Right lobe of liver (tissue), 6 donors: ENCODE measurements around the gene INVS. TPM values are rescaled to one million over a fixed set of nuclear protein-coding genes. Genes with fewer than 3 reads are reported as not detected.
"Not testable (repeated sequence)": the region's sequence is repeated elsewhere in the genome, so short reads cannot be mapped to it uniquely, and the experiment has no call there.

ENCODE experiments used
- ATAC-seq, 4 donors: fragments of 200-7000 bp; cut with Tn5 transposase; one replicate each; pipeline ENCODE4 v1.9.1; 2020; ENCODE audit warnings: mild to moderate bottlenecking in 4 of 4, moderate library complexity in 4 of 4
- DNase-seq, 3 donors: peaks; one replicate each; pipeline ENCODE4 v3.0.0-alpha.2; 2020
- H3K27ac ChIP-seq, 3 donors: fragments of 200-600 bp; one replicate each; pipeline ENCODE4 v1.8.0; 2022
- H3K27me3 ChIP-seq, 2 donors: fragments of 200-600 bp; one replicate each; pipeline ENCODE4 v1.8.0; 2022
- H3K36me3 ChIP-seq, 4 donors: fragments of 200-600 bp; sonication (generic) in 1 of 4; one replicate each; pipeline versions ENCODE4 v1.5.1 to v1.8.0; 2017 to 2022; ENCODE audit warnings: control low read depth in 1 of 4
- H3K4me1 ChIP-seq, 4 donors: fragments of 200-600 bp; sonication (generic) in 1 of 4; one replicate each; pipeline versions ENCODE4 v1.5.1 to v1.8.0; 2017 to 2022; ENCODE audit warnings: control low read depth in 1 of 4
- H3K4me3 ChIP-seq, 3 donors: fragments of 200-600 bp; one replicate each; pipeline ENCODE4 v1.8.0; 2022
- H3K9me3 ChIP-seq, 4 donors: fragments of 200-600 bp; sonication (generic) in 1 of 4; one replicate each; pipeline versions ENCODE4 v1.5.1 to v1.8.0; 2017 to 2022; ENCODE audit warnings: control low read depth in 1 of 4
- POLR2A ChIP-seq: fragments of 450-650 bp; IDR thresholded peaks from one replicate; pipeline ENCODE4 v1.6.1; 2017; ENCODE audit warnings: antibody characterized with exemption, mild to moderate bottlenecking
- WGBS: methylation state at CpG from one replicate; pipeline ENCODE4 v1.1.6; 2018; ENCODE audit warnings: low coverage, low lambda C conversion rate; ENCODE audit not compliant: insufficient coverage; ENCODE audit errors: missing lambda C conversion rate; 5-methylcytosine and 5-hydroxymethylcytosine counted together
- intact Hi-C, 2 donors: fragments of 100-400 bp; cut with DNase I; formaldehyde crosslinking; loops; one replicate each; pipeline versions ENCODE4 v1.11.2 to v1.14.1; 2022
- total RNA-seq, 6 experiments: library from RNA; depleted of rRNA in 2 of 6; stranded (reverse); fragments of >200 nt in 2 of 6; fragmentation: NEBNext Ultra II Directional in 3 of 6; extraction: Animal tissue kit (Norgen Biotek cat#: 25700) in 3 of 6; gene quantifications; one replicate each; pipeline versions ENCODE4 v1.1.0 to v1.2.4, GENCODE V29; 2016 to 2023
- TF ChIP-seq, protein P1 (sequence below), 4 donors: fragments of 200-600 bp in 3 of 4; fragments of 450-650 bp in 1 of 4; IDR thresholded peaks; one replicate each; pipeline versions ENCODE4 v1.5.1 to v1.8.0; 2016 to 2022; ENCODE audit warnings: antibody characterized with exemption in 4 of 4, mild to moderate bottlenecking in 2 of 4
- donor health status: DM: no; HTN: yes; CAD: no.
- donor health status: DM: no; HTN: no; CAD: no.
- donor health status: DM: no; HTN: no; CAD: no.
- donor health status: DM: no; HTN: yes; CAD: no.
- donor health status: DM: no; HTN: yes; CAD: no.

INVS gene
- total RNA-seq, 6 experiments from 2014 or later = 10.6 to 23.2 (median 16.8) TPM

- 37% methylated on average over 3 of the region's 3 CpGs for WGBS
- intact Hi-C loops = no loop called here
- peak; percentile 31 to 63 (median 60) for ATAC-seq
- no peak overlapping the region for H3K27ac ChIP-seq
- H3K9me3 ChIP-seq = no peaks in the 10 kb centered on the region
- no peaks in the 10 kb centered on the region for H3K27me3 ChIP-seq
- no peak overlapping the region for H3K4me3 ChIP-seq
- H3K36me3 ChIP-seq = peaks cover 0 to 25% (median 0%) of the 10 kb centered on the region in 4 donors
- TF ChIP-seq POLR2A = no peak
- TF ChIP-seq, protein P1, sequence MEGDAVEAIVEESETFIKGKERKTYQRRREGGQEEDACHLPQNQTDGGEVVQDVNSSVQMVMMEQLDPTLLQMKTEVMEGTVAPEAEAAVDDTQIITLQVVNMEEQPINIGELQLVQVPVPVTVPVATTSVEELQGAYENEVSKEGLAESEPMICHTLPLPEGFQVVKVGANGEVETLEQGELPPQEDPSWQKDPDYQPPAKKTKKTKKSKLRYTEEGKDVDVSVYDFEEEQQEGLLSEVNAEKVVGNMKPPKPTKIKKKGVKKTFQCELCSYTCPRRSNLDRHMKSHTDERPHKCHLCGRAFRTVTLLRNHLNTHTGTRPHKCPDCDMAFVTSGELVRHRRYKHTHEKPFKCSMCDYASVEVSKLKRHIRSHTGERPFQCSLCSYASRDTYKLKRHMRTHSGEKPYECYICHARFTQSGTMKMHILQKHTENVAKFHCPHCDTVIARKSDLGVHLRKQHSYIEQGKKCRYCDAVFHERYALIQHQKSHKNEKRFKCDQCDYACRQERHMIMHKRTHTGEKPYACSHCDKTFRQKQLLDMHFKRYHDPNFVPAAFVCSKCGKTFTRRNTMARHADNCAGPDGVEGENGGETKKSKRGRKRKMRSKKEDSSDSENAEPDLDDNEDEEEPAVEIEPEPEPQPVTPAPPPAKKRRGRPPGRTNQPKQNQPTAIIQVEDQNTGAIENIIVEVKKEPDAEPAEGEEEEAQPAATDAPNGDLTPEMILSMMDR (IDR thresholded peaks at IDR 0.05) = peak; percentile 55 to 72 (median 68)
- DNase-seq = no peak
- H3K4me1 ChIP-seq = no peaks in the 10 kb centered on the region
Observed at GRCh38 chr9:100322954-100323536, 224.0 kb downstream of the INVS start.

DNA sequence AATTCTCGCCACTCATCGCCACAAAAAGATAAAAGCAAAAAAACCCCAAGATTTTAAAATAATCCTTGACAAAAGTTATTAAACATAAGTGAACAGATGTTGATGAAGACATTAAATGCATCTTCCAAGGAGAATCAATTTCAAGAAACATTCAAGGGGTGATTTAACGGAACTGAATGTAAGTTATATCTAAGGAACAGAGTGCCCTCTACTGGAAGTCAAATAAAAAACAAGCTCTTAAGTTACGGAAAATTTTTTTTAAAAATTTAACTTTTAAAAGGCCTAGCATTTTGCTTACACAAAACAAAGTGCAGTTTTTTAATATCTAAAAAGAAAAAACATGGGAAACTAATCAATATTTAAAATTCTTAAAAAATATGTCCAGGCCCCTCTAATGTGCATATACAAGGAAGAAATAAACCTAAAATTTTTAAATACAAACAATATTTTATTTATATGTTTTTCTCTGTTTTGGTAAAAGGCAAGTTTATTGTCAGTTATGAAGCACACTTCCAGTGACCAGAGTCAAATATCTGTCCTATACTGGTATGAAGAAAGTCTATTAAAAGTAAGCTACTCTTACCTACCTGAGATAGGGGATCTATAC is 225.7 kb downstream of the INVS start:
- Histone ChIP-seq H3K36me3 (peaks cover 0 to 24% (median 0%) of the 10 kb centered on the region in 4 donors), H3K4me1 (no peaks in the 10 kb centered on the region), H3K27ac (no peak overlapping the region), H3K27me3 (no peaks in the 10 kb centered on the region), H3K4me3 (no peak overlapping the region), H3K9me3 (no peaks in the 10 kb centered on the region)
- DNase-seq = no peak
- intact Hi-C loops = no loop called here
- peak in 2 of 4 donors; percentile 37 to 46 for ATAC-seq
- no peak for TF ChIP-seq POLR2A
- TF ChIP-seq, protein P1 (IDR thresholded peaks at IDR 0.05) = peak; percentile 43 to 58 (median 51)
- WGBS = 57% methylated on average over 4 of the region's 4 CpGs

DNA sequence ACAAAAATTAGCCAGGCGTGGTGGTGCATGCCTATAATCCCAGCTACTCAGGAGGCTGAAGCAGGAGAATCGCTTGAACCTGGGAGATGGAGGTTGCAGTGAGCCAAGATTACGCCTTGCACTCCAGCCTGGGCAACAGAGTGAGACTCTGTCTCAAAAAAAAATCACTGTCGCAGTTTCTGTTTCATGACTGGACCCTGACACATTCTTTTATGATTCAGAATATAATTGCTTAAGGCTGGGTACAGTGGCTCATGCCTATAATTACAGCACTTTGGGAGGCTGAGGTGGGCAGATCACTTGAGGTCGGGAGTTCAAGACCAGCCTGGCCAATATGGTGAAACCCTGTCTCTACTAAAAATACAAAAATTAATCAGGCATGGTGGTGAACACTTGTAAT is 239.7 kb downstream of the INVS start:
- H3K27ac ChIP-seq, ATAC-seq, H3K4me3 ChIP-seq, H3K9me3 ChIP-seq, H3K4me1 ChIP-seq, H3K27me3 ChIP-seq, DNase-seq, H3K36me3 ChIP-seq, intact Hi-C loops: not testable (repeated sequence)
- WGBS = 98% methylated on average over 5 of the region's 5 CpGs

- intact Hi-C loops = no loop called here
- ATAC-seq = no peak
- H3K4me3 ChIP-seq = no peak overlapping the region
- no peaks in the 10 kb centered on the region for H3K9me3 ChIP-seq
- DNase-seq = no peak
- no peaks in the 10 kb centered on the region for H3K4me1 ChIP-seq
- no peak for TF ChIP-seq POLR2A
- TF ChIP-seq, protein P1 (IDR thresholded peaks at IDR 0.05) = no peak
- no peak overlapping the region for H3K27ac ChIP-seq
- no peaks in the 10 kb centered on the region for H3K36me3 ChIP-seq
- no peaks in the 10 kb centered on the region for H3K27me3 ChIP-seq
- 93% methylated on average over 2 of the region's 2 CpGs for WGBS
Observed at GRCh38 chr9:100340224-100340623, 241.2 kb downstream of the INVS start.

DNA sequence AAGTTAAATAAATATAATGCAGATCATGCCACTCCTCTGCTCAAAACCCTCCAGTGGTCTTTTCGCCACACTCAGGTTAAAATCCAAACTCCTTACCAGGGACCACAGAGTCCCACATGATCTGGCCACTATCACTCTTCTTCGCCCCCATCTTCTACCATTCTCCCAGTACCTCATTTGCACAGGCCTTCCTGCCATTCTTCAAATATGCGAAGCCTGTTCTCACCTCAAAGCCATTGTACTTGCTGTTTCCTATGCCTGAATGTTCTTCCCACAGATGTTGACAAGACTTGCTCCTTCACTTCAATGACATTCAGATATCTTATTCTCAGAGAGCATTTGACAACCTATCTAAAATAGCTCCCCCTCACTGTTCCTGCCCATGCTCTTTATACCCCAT is 242.8 kb downstream of the INVS start:
- no peaks in the 10 kb centered on the region for H3K9me3 ChIP-seq
- intact Hi-C loops = no loop called here
- no peaks in the 10 kb centered on the region for H3K27me3 ChIP-seq
- no peak for TF ChIP-seq POLR2A
- TF ChIP-seq, protein P1 (IDR thresholded peaks at IDR 0.05) = no peak
- no peak overlapping the region for H3K27ac ChIP-seq
- no peak overlapping the region for H3K4me3 ChIP-seq
- WGBS = 93% methylated on average over 2 of the region's 3 CpGs
- H3K36me3 ChIP-seq = peaks cover 0 to 7% (median under 1%) of the 10 kb centered on the region in 4 donors
- H3K4me1 ChIP-seq = no peaks in the 10 kb centered on the region
- ATAC-seq = no peak
- DNase-seq = no peak
